ENCODE measurements around the gene ATG10. TPM values are rescaled to one million over a fixed set of nuclear protein-coding genes. Genes with fewer than 3 reads are reported as not detected.

The ATG10 gene
- total and polyA plus RNA-seq, 8 donors, result 6.4 to 15.7 (median 11.1) TPM

DNA sequence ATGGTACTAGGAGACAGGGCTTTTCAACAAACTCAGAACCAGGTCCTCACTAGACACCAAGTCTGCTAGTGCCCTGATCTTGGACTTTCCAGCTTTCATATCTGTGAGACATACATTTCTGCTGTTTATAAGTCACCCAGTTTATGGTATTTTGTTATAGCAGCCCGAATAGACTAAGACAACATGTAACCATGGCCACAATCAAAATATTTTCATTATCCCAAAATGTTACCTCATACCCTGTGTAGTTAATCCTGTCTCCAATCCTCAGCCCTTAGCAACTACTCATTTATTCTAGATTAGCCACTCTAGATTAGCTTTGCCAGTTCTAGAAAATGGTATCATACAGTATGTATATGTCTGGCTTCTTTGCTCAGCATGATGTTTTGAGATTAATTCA is 6.3 kb upstream of the ATG10 start:
- H3K9me3 ChIP-seq, result no peaks in the 10 kb centered on the region
- intact Hi-C loops (cut with DNase I), result no loop called here

DNA sequence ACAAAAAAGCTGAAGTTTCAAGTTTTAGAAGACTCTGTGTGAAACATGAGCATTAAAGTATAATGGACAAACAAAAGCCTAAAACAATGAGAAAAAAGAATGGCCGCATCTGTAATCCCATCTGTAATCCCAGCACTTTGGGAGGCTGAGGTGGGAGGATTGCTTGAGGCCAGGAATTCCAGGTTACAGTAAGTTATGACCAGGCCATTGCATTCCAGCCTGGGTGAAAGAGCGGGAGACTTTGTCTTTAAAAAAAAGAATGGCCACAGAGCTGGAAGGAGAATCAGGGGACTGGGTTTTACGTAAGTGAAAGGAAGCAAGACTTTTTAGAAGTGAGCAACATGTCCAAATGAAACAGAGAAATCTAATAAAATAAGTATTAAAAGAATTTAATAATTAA is 2.6 kb upstream of the ATG10 start:
- TF ChIP-seq, protein P1, sequence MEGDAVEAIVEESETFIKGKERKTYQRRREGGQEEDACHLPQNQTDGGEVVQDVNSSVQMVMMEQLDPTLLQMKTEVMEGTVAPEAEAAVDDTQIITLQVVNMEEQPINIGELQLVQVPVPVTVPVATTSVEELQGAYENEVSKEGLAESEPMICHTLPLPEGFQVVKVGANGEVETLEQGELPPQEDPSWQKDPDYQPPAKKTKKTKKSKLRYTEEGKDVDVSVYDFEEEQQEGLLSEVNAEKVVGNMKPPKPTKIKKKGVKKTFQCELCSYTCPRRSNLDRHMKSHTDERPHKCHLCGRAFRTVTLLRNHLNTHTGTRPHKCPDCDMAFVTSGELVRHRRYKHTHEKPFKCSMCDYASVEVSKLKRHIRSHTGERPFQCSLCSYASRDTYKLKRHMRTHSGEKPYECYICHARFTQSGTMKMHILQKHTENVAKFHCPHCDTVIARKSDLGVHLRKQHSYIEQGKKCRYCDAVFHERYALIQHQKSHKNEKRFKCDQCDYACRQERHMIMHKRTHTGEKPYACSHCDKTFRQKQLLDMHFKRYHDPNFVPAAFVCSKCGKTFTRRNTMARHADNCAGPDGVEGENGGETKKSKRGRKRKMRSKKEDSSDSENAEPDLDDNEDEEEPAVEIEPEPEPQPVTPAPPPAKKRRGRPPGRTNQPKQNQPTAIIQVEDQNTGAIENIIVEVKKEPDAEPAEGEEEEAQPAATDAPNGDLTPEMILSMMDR (IDR thresholded peaks at IDR 0.05), result no peak
- ATAC-seq (no peak), DNase-seq (no peak)
- Histone ChIP-seq H3K4me3 (no peak overlapping the region), H3K27ac (no peak overlapping the region), H3K9me3 (no peaks in the 10 kb centered on the region), H3K36me3 (no peaks in the 10 kb centered on the region), H3K4me1 (peaks cover 0 to 16% of the 10 kb centered on the region in 2 donors), H3K27me3 (no peaks in the 10 kb centered on the region)
- intact Hi-C loops (cut with DNase I), result no loop called here

More for the DNA sequence above, 6.3 kb upstream of the ATG10 start:
- peaks cover 0 to under 1% of the 10 kb centered on the region in 2 donors for H3K4me1 ChIP-seq
- DNase-seq, result no peak
- no peaks in the 10 kb centered on the region for H3K27me3 ChIP-seq
- no peak for ATAC-seq
- TF ChIP-seq, protein P1 (IDR thresholded peaks at IDR 0.05), result no peak
- H3K27ac ChIP-seq, result no peak overlapping the region
- no peaks in the 10 kb centered on the region for H3K36me3 ChIP-seq
- no peak overlapping the region for H3K4me3 ChIP-seq

DNA sequence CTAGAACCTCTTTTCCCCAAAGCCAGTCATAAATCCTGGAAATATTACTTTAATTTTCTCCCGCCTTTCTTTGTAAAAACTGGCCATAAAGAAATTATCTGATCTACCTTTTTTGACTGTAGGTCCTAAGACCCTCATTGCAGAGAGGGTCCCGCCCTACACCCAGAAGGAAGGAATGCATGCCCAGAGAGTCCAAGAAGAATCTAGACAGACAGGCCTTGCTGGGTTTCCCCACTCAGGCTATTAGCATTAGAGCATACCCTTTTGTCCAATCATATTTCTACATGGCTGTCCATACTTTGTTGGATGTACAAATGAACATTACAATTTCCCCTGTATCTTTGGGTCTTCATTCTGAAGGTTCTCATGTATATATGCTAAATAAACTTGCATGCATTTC is 1.9 kb upstream of the ATG10 start:
- TF ChIP-seq, protein P1 (IDR thresholded peaks at IDR 0.05), result no peak
- peaks cover 0 to 16% of the 10 kb centered on the region in 2 donors for H3K4me1 ChIP-seq
- H3K9me3 ChIP-seq, result no peaks in the 10 kb centered on the region
- H3K36me3 ChIP-seq, result no peaks in the 10 kb centered on the region
- H3K27me3 ChIP-seq, result no peaks in the 10 kb centered on the region
- H3K4me3 ChIP-seq, result no peak overlapping the region
- H3K27ac ChIP-seq, result no peak overlapping the region
- ATAC-seq, result no peak
- DNase-seq, result no peak
- intact Hi-C loops (cut with DNase I), result loop anchor here in 1 of 2 donors (10.0 kb wide), 1 partner anchor 215 kb away; the partner anchor contains the start of gene SSBP2

DNA sequence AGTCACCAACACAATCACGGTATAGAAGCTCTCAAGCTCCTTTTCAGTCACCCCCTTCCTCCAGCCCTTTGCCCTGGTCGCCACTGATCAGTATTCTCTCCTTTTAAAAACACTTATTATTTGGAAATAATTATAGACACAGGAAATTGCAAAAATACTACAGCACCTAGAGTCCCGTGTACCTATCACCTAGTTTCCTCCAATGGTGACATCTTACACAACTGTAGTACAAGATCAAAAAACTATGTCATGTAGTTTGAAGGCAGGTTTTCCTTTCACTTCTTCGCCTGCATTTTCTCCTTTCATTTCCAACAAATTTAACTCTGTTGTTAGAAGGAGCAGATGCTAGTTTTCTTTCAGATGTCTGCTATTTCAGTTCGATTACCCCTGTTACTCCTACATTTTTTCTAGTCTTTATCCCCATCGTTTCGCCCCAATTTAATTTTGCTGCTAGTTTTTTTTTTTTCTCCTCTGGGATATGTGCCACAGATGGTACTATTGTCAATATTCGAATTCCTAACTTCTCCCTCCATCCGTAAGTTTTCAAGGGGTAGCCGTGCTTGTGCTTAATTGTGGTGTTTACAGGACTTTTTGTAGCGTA is 612 bp upstream of the ATG10 start:
- Histone ChIP-seq H3K9me3 (no peaks in the 10 kb centered on the region), H3K27me3 (no peaks in the 10 kb centered on the region), H3K36me3 (no peaks in the 10 kb centered on the region), H3K4me1 (peaks cover 0 to 16% of the 10 kb centered on the region in 2 donors), H3K4me3 (peak overlapping the region; percentile 50 to 71), H3K27ac (peak overlapping the region; percentile 98 to 99)
- intact Hi-C loops (cut with DNase I), result loop anchor here in 1 of 2 donors (10.0 kb wide), 1 partner anchor 216 kb away; the partner anchor contains the start of gene SSBP2
- peak; percentile 19 for ATAC-seq
- peak in 2 of 4 donors; percentile 33 to 43 for DNase-seq
- TF ChIP-seq, protein P1 (IDR thresholded peaks at IDR 0.05), result no peak

DNA sequence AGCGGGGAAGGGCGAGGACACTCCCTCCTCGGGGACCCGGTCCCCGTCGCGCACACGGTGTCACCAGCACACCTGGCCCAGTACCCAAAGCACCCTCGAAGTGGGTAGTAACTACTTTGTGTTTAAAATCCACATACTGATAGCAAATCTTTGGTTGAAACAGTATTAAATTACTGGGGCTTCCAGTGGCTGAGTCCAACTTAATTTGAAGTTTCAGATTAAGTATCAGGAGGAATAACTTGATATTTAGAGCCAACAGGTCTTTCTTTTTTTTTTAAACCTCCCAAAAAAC is 615 bp downstream of the ATG10 start:
- peak overlapping the region; percentile 98 to 99 for H3K27ac ChIP-seq
- peaks cover 0 to 3% of the 10 kb centered on the region in 2 donors for H3K36me3 ChIP-seq
- intact Hi-C loops (cut with DNase I), result loop anchor here in 1 of 2 donors (10.0 kb wide), 1 partner anchor 218 kb away; the partner anchor contains the start of gene SSBP2
- H3K4me3 ChIP-seq, result peak overlapping the region; percentile 50 to 71
- TF ChIP-seq, protein P1 (IDR thresholded peaks at IDR 0.05), result no peak
- ATAC-seq, result no peak
- no peak for DNase-seq
- H3K27me3 ChIP-seq, result no peaks in the 10 kb centered on the region
- H3K4me1 ChIP-seq, result peaks cover 0 to 16% of the 10 kb centered on the region in 2 donors
- H3K9me3 ChIP-seq, result no peaks in the 10 kb centered on the region

All from left lung (tissue), 10 donors.